GM23248 (cell line): ENCODE data around the gene KCTD15. TPM values are rescaled to one million over a fixed set of nuclear protein-coding genes. Genes with fewer than 3 reads are reported as not detected.

Source experiments
- DNase-seq: peaks from one replicate; pipeline ENCODE4 v3.0.0-alpha.2; 2015
- H2AFZ ChIP-seq: fragments of 200-600 bp; sonication (generic); 2 replicates; pipeline ENCODE4 v1.6.1; 2016; ENCODE audit warnings: antibody characterized with exemption
- H3F3A ChIP-seq: fragments of 200-600 bp; sonication (generic); 2 replicates; pipeline ENCODE4 v1.6.1; 2016; ENCODE audit warnings: mild to moderate bottlenecking, antibody characterized with exemption, mixed run types; ENCODE audit not compliant: insufficient read depth
- H3K27ac ChIP-seq: fragments of 200-600 bp; sonication (generic); 2 replicates; pipeline ENCODE4 v1.5.1; 2016; ENCODE audit warnings: mild to moderate bottlenecking
- H3K27me3 ChIP-seq: fragments of 200-600 bp; sonication (generic); replicated peaks from 2 replicates; pipeline ENCODE4 v1.6.1; 2016; ENCODE audit warnings: mild to moderate bottlenecking; ENCODE audit not compliant: insufficient read depth
- H3K36me3 ChIP-seq: fragments of 200-600 bp; sonication (generic); 2 replicates; pipeline ENCODE4 v1.6.1; 2016; ENCODE audit warnings: low read depth, mild to moderate bottlenecking
- H3K4me1 ChIP-seq: fragments of 200-600 bp; sonication (generic); 2 replicates; pipeline ENCODE4 v1.6.1; 2016; ENCODE audit warnings: mild to moderate bottlenecking; ENCODE audit not compliant: insufficient read depth
- H3K4me2 ChIP-seq: fragments of 200-600 bp; sonication (generic); one replicate; pipeline ENCODE4 v1.6.1; 2016; ENCODE audit warnings: mild to moderate bottlenecking; ENCODE audit not compliant: unreplicated experiment
- H3K4me3 ChIP-seq: fragments of 200-600 bp; sonication (generic); 2 replicates; pipeline ENCODE4 v1.5.1; 2016; ENCODE audit warnings: mild to moderate bottlenecking
- H3K79me2 ChIP-seq: fragments of 200-600 bp; sonication (generic); 2 replicates; pipeline ENCODE4 v1.6.1; 2016; ENCODE audit warnings: mild to moderate bottlenecking; ENCODE audit not compliant: insufficient read depth
- H3K9ac ChIP-seq: fragments of 200-600 bp; sonication (generic); 2 replicates; pipeline ENCODE4 v1.6.1; 2016; ENCODE audit warnings: mild to moderate bottlenecking
- H3K9me2 ChIP-seq: fragments of 200-600 bp; sonication (generic); 2 replicates; pipeline ENCODE4 v1.6.1; 2016; ENCODE audit warnings: mixed run types, mild to moderate bottlenecking, moderate library complexity; ENCODE audit not compliant: insufficient read depth
- H3K9me3 ChIP-seq: fragments of 200-600 bp; sonication (generic); one replicate; pipeline ENCODE4 v1.6.1; 2017; ENCODE audit warnings: low read depth
- H4K20me1 ChIP-seq: fragments of 200-600 bp; sonication (generic); 2 replicates; pipeline ENCODE4 v1.6.0; 2016; ENCODE audit not compliant: insufficient read depth
- EZH2 ChIP-seq: fragments of 200-600 bp; sonication (generic); IDR thresholded peaks from 2 replicates; pipeline ENCODE4 v1.6.1; 2018; ENCODE audit warnings: antibody characterized with exemption, mild to moderate bottlenecking; ENCODE audit not compliant: insufficient read depth, poor library complexity, severe bottlenecking
- EZH2phosphoT487 ChIP-seq: fragments of 200-600 bp; sonication (generic); IDR thresholded peaks from 2 replicates; pipeline ENCODE4 v1.6.1; 2018; ENCODE audit warnings: antibody characterized with exemption, moderate library complexity, mild to moderate bottlenecking, low read depth; ENCODE audit not compliant: insufficient read depth
- WGBS, 2 experiments: methylation state at CpG; one replicate each; pipeline ENCODE4 v1.1.6; 2015 to 2017; ENCODE audit warnings: low lambda C conversion rate in 2 of 2, low coverage in 1 of 2; ENCODE audit errors: missing lambda C conversion rate in 2 of 2; 5-methylcytosine and 5-hydroxymethylcytosine counted together
- in situ Hi-C: fragments of 300-500 bp; cut with MboI; formaldehyde crosslinking; loops from 2 replicates; pipeline ENCODE4 v1.15.0; 2020
- polyA plus RNA-seq: library from polyadenylated mRNA; unstranded; fragments of >200 nt; fragmentation: Nextera tagmentation; extraction: Ambion mirVana; gene quantifications from 2 replicates; pipeline ENCODE4 v1.2.1, GENCODE V29; 2016
- total RNA-seq: library from RNA; depleted of rRNA; stranded (reverse); fragments of >200 nt; shearing (Covaris generic); gene quantifications from 2 replicates; pipeline ENCODE4 v1.2.3, GENCODE V29; 2014

The KCTD15 gene
- total and polyA plus RNA-seq, 2 experiments from 2014 or later = 7.5 to 117 TPM

DNA sequence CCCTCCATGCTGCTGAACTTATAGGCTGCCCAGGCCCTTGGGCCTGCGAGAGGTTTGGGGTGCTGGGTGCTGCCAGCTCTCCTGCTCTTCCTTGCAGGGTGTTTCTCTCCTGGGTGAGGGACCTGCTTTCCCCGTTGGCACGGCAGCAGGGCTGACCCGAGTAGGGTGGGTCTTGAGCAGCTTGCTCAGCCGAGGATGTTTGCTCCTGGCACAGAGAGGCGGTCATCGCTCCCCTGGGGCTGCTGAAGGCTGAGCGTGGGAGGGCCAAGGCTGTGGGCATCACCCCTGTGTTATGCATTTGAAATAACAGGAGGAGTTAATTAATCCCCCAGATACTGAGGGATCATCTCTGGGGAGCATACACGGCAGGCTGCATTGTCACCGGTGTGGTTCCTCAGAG lies 5.3 kb downstream of the KCTD15 start:
- WGBS, 2 experiments = 89 to 92% methylated on average over 10 of the region's 10 CpGs
- no peaks in the 10 kb centered on the region for H3K9me3 ChIP-seq
- peaks cover 9% of the 10 kb centered on the region; the same call in 1 of the 2 replicates for H3K79me2 ChIP-seq
- no peaks in the 10 kb centered on the region for H3K4me1 ChIP-seq
- no peak for DNase-seq
- peaks cover 2% of the 10 kb centered on the region for H3K36me3 ChIP-seq
- no peak overlapping the region for H3K27ac ChIP-seq
- no peaks in the 10 kb centered on the region for H4K20me1 ChIP-seq
- H3K27me3 ChIP-seq = no peaks in the 10 kb centered on the region
- no peak overlapping the region for H3K4me3 ChIP-seq
- no peak overlapping the region for H3K4me2 ChIP-seq
- H2AFZ ChIP-seq = no peak overlapping the region
- no peaks in the 10 kb centered on the region for H3F3A ChIP-seq
- in situ Hi-C loops = no loop called here
- no peak overlapping the region for H3K9ac ChIP-seq
- no peaks in the 10 kb centered on the region for H3K9me2 ChIP-seq
- TF ChIP-seq EZH2phosphoT487 = no peak
- no peak for TF ChIP-seq EZH2

GRCh38 chr19:33802801-33803200 lies 6.1 kb downstream of the KCTD15 start:
- no peaks in the 10 kb centered on the region for H3K9me2 ChIP-seq
- in situ Hi-C loops = no loop called here
- H3F3A ChIP-seq = no peaks in the 10 kb centered on the region
- DNase-seq = no peak
- peaks cover 8% of the 10 kb centered on the region for H3K36me3 ChIP-seq
- H3K4me1 ChIP-seq = no peaks in the 10 kb centered on the region
- TF ChIP-seq EZH2phosphoT487 = no peak
- no peak for TF ChIP-seq EZH2
- H3K27me3 ChIP-seq = no peaks in the 10 kb centered on the region
- no peak overlapping the region for H3K4me2 ChIP-seq
- no peaks in the 10 kb centered on the region for H3K9me3 ChIP-seq
- no peaks in the 10 kb centered on the region for H4K20me1 ChIP-seq
- 100% methylated on average over 1 of the region's 1 CpG for WGBS, 2 experiments
- H3K79me2 ChIP-seq = peaks cover 9% of the 10 kb centered on the region; the same call in 1 of the 2 replicates
- no peak overlapping the region for H3K4me3 ChIP-seq
- no peak overlapping the region for H3K9ac ChIP-seq
- H2AFZ ChIP-seq = no peak overlapping the region
- no peak overlapping the region for H3K27ac ChIP-seq

GRCh38 chr19:33803383-33803782 lies 6.7 kb downstream of the KCTD15 start:
- Histone ChIP-seq H3K9me3 (no peaks in the 10 kb centered on the region), H3K9ac (no peak overlapping the region), H3K4me1 (no peaks in the 10 kb centered on the region), H2AFZ (no peak overlapping the region), H3K4me2 (no peak overlapping the region), H3F3A (no peaks in the 10 kb centered on the region), H3K4me3 (no peak overlapping the region), H3K27me3 (no peaks in the 10 kb centered on the region), H3K9me2 (no peaks in the 10 kb centered on the region), H4K20me1 (no peaks in the 10 kb centered on the region), H3K27ac (no peak overlapping the region), H3K79me2 (peaks cover 9% of the 10 kb centered on the region; the same call in 1 of the 2 replicates), H3K36me3 (peaks cover 8% of the 10 kb centered on the region)
- in situ Hi-C loops = no loop called here
- TF ChIP-seq EZH2phosphoT487 (no peak), EZH2 (no peak)
- DNase-seq = no peak
- WGBS, 2 experiments = 91 to 94% methylated on average over 9 of the region's 9 CpGs

- TF ChIP-seq EZH2 (no peak), EZH2phosphoT487 (no peak)
- in situ Hi-C loops = no loop called here
- no peak overlapping the region for H3K4me3 ChIP-seq
- H2AFZ ChIP-seq = no peak overlapping the region
- WGBS, 2 experiments = 75 to 79% methylated on average over 10 of the region's 10 CpGs
- no peaks in the 10 kb centered on the region for H3K9me3 ChIP-seq
- H3K4me2 ChIP-seq = no peak overlapping the region
- no peak overlapping the region for H3K9ac ChIP-seq
- no peaks in the 10 kb centered on the region for H3K4me1 ChIP-seq
- H3K27ac ChIP-seq = 0 out of 2 replicates have a peak overlapping the region, but pooled peaks have one; percentile 15
- H3K9me2 ChIP-seq = no peaks in the 10 kb centered on the region
- no peaks in the 10 kb centered on the region for H3K27me3 ChIP-seq
- no peaks in the 10 kb centered on the region for H4K20me1 ChIP-seq
- H3K36me3 ChIP-seq = peaks cover 8% of the 10 kb centered on the region
- peak; percentile 71 for DNase-seq
- H3K79me2 ChIP-seq = peaks cover 9% of the 10 kb centered on the region; the same call in 1 of the 2 replicates
- H3F3A ChIP-seq = no peaks in the 10 kb centered on the region
Measured at GRCh38 chr19:33804021-33804799, 7.5 kb downstream of the KCTD15 start.
